Measurements from ENCODE around the gene KLHL22.
"Not testable (repeated sequence)": the region's sequence is repeated elsewhere in the genome, so short reads cannot be mapped to it uniquely, and the experiment has no call there.

- TF ChIP-seq POLR2A (IDR thresholded peaks at IDR 0.05; ENCODE audit: low read depth, low read length); EZH2 (IDR thresholded peaks at IDR 0.05; ENCODE audit: borderline replicate concordance, low read depth, low read length, severe bottlenecking); FOS (IDR thresholded peaks at IDR 0.05; ENCODE audit: borderline replicate concordance, insufficient read depth, low read length); CTCF (IDR thresholded peaks at IDR 0.05; ENCODE audit: extremely low read depth in 1 of 2, insufficient read depth in 1 of 2, low read depth in 1 of 2, low read length in 2 of 2); POLR2AphosphoS5 (IDR thresholded peaks at IDR 0.05; ENCODE audit: insufficient read depth, low read depth, low read length); MAX (IDR thresholded peaks at IDR 0.05; ENCODE audit: insufficient read depth, insufficient read length); GATA2 (IDR thresholded peaks at IDR 0.05; ENCODE audit: insufficient read depth, insufficient read length, low read depth, low read length); MYC (IDR thresholded peaks at IDR 0.05; ENCODE audit: low read depth, low read length); JUN (IDR thresholded peaks at IDR 0.05; ENCODE audit: borderline replicate concordance, insufficient read depth, insufficient read length, low read depth): not testable (repeated sequence)
These were observed 80.4 kb downstream of the KLHL22 start for GRCh38 chr22:20415241-20415640.

All from endothelial cell of umbilical vein (primary cell).